Measurements from ENCODE around the gene GPD1L. TPM values are rescaled to one million over a fixed set of nuclear protein-coding genes. Genes with fewer than 3 reads are reported as not detected.
A peak's percentile ranks its signal among the peaks of the same experiment; 100 is the strongest.

Gene GPD1L
- total RNA-seq, 3 donors from 2014 or later: 56.3 to 66.6 (median 58.3) TPM

DNA sequence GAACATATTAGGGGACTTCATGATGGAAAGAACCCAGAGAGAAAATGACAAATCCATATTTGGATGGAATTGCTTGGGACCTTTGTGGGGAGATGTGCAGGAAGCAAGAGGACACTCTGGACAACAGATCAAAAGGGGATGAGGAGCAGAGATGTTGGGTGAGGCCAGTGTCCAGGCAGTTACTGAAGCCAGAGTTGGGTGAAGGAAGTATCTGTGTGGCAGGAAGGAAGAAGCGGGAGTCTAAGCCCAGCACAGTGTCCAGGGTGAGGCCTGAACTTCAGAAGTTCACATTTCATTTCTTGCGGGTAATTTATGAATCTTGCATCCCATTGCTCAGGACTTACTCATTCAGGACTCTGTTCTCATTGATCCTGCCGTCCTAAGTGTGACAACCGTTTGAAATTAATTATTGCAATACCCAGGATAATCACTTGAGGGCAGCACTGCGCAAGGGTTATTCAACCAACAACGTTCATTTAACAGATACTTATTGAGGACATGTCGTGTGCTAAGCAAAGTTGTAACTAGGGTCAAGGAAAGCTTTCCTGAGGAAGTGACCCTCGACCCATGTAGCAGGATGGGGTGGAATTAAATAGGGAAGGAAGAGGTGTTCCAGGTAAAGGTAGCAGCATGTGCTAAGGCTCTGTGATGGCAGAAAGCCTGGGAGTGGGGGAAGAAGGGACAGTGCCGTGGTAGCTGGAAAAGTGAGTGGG, 70.7 kb downstream of the GPD1L start:
- H3K4me1 ChIP-seq: no peaks in the 10 kb centered on the region
- H3K27me3 ChIP-seq: no peaks in the 10 kb centered on the region
- H3K9me3 ChIP-seq: no peaks in the 10 kb centered on the region
- intact Hi-C loops (cut with DNase I; ENCODE audit: low total_unique reads): no loop called here
- H3K36me3 ChIP-seq: no peaks in the 10 kb centered on the region
- TF ChIP-seq POLR2AphosphoS5 (IDR thresholded peaks at IDR 0.05) (peak in 1 of 3 donors; percentile 15), POLR2A (IDR thresholded peaks at IDR 0.05) (no peak)
- TF ChIP-seq, protein P1, sequence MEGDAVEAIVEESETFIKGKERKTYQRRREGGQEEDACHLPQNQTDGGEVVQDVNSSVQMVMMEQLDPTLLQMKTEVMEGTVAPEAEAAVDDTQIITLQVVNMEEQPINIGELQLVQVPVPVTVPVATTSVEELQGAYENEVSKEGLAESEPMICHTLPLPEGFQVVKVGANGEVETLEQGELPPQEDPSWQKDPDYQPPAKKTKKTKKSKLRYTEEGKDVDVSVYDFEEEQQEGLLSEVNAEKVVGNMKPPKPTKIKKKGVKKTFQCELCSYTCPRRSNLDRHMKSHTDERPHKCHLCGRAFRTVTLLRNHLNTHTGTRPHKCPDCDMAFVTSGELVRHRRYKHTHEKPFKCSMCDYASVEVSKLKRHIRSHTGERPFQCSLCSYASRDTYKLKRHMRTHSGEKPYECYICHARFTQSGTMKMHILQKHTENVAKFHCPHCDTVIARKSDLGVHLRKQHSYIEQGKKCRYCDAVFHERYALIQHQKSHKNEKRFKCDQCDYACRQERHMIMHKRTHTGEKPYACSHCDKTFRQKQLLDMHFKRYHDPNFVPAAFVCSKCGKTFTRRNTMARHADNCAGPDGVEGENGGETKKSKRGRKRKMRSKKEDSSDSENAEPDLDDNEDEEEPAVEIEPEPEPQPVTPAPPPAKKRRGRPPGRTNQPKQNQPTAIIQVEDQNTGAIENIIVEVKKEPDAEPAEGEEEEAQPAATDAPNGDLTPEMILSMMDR (IDR thresholded peaks at IDR 0.05): peak; percentile 38 to 65 (median 62)
- H3K27ac ChIP-seq: no peak overlapping the region
- DNase-seq (ENCODE audit: low spot score in 2 of 2): no peak
- no peak overlapping the region for H3K4me3 ChIP-seq

DNA sequence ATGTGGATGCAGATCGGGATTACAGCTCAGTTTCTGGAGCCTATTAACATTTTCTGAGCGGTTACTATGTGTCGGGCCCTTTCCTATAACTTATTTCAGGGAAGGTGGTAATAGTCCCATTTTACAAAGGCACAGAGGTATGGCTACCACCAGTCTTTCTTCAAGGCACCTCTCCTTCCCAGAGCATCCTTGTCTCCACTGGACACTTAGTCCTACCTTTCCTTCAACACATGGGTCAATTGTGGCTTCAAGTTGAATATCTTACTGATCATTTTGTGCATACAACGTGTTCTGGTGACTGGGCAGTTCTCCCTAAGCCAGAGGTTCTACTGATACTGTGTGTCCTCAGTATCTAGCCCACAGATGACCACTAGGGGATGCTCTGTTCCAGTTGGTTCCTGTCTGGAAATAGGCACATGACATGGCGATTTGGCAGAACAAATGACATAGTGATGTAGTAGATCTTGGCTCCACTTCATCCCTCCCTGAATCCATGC, 71.3 kb downstream of the GPD1L start:
- TF ChIP-seq, protein P1 (IDR thresholded peaks at IDR 0.05): peak; percentile 65 to 78 (median 67)
- TF ChIP-seq POLR2AphosphoS5 (IDR thresholded peaks at IDR 0.05) (no peak), POLR2A (IDR thresholded peaks at IDR 0.05) (no peak)
- Histone ChIP-seq H3K27ac (no peak overlapping the region), H3K36me3 (no peaks in the 10 kb centered on the region), H3K27me3 (no peaks in the 10 kb centered on the region), H3K4me3 (no peak overlapping the region), H3K9me3 (no peaks in the 10 kb centered on the region), H3K4me1 (no peaks in the 10 kb centered on the region)
- intact Hi-C loops (cut with DNase I; ENCODE audit: low total_unique reads): no loop called here
- DNase-seq (ENCODE audit: low spot score in 2 of 2): peak in 1 of 2 donors; percentile 39

DNA sequence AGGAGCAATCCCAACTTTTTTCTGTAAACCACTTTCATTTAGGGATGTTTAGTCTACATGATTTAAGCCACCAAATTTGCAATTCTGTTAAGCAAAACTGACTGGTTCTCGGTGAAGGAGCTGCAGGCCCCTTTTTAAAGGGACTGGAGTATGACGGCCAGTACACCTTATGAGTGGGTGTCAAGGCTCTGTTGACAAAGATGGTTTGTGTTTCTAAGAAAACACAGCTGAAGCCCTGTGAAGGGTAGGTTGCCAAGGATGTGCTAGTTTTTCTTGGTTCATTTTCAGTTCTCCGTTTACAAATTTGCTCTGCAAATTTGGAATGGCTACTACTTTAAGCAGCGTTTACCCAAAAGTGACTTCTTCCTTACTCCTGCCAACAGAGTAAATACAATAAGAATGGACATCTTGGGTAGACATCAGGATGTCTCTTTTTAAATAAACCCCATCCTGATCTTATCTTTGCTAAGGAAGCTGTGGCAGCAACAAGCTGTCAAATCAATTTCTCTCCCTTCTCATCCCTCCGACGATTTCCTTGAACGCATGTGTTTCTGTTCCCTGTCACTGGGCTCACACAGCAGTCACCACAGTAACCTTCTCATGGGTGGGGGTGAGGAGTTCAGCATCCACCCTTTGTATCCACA, 73.8 kb downstream of the GPD1L start:
- TF ChIP-seq, protein P1 (IDR thresholded peaks at IDR 0.05): no peak
- TF ChIP-seq POLR2A (IDR thresholded peaks at IDR 0.05) (no peak), POLR2AphosphoS5 (IDR thresholded peaks at IDR 0.05) (no peak)
- Histone ChIP-seq H3K4me3 (no peak overlapping the region), H3K36me3 (no peaks in the 10 kb centered on the region), H3K9me3 (no peaks in the 10 kb centered on the region), H3K27me3 (no peaks in the 10 kb centered on the region), H3K27ac (no peak overlapping the region), H3K4me1 (no peaks in the 10 kb centered on the region)
- no peak for DNase-seq (ENCODE audit: low spot score in 2 of 2)
- intact Hi-C loops (cut with DNase I; ENCODE audit: low total_unique reads): loop anchor here (10.0 kb wide), 1 partner anchor 115 kb away; no protein-coding TSS in a partner anchor

DNA sequence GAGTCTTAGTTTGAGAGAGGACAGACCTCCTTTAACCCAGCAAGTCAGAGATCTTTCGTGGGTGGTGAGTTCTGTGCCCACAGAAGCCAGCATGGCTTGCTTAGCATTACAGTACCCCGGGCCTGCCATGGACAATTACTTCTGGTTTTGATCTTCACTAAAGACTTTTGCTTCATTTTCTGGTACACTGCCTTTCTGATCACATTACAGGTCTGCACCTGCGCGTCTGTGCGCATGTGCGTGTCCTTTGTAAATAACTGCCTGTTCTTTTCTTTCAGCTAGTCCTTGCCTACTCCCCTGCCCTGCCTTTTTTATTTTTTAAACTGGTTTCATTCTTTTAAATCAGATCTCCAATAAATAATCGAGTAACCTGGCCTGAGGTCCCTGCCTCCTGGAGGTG, 74.9 kb downstream of the GPD1L start:
- intact Hi-C loops (cut with DNase I; ENCODE audit: low total_unique reads): loop anchor here (10.0 kb wide), 1 partner anchor 113 kb away; no protein-coding TSS in a partner anchor
- no peaks in the 10 kb centered on the region for H3K4me1 ChIP-seq
- no peak for TF ChIP-seq POLR2A (IDR thresholded peaks at IDR 0.05)
- no peak for TF ChIP-seq POLR2AphosphoS5 (IDR thresholded peaks at IDR 0.05)
- TF ChIP-seq, protein P1 (IDR thresholded peaks at IDR 0.05): no peak
- no peak overlapping the region for H3K27ac ChIP-seq
- no peak overlapping the region for H3K4me3 ChIP-seq
- H3K27me3 ChIP-seq: no peaks in the 10 kb centered on the region
- no peak for DNase-seq (ENCODE audit: low spot score in 2 of 2)
- H3K36me3 ChIP-seq: no peaks in the 10 kb centered on the region
- no peaks in the 10 kb centered on the region for H3K9me3 ChIP-seq

DNA sequence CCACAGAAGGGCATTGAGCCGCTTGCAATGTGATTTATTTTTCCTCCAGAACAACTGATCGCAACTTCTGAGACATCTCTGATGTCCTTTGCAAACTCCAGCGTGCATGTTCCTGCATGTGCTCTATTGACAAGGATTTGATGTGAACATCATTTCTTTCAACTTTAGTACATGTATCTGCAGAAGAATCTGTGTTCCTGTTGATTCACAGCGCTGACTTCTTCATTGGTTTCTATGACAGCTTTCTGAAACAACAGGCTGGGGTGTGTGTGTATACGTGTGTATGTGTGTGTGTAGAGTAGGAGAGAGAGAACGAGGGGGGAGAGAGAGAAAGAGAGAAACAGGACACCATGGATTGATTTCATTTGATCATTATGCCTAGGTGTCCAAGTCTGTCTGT, 75.4 kb downstream of the GPD1L start:
- TF ChIP-seq, protein P1 (IDR thresholded peaks at IDR 0.05): no peak
- TF ChIP-seq POLR2AphosphoS5 (IDR thresholded peaks at IDR 0.05) (no peak), POLR2A (IDR thresholded peaks at IDR 0.05) (no peak)
- no peak for DNase-seq (ENCODE audit: low spot score in 2 of 2)
- intact Hi-C loops (cut with DNase I; ENCODE audit: low total_unique reads): loop anchor here (10.0 kb wide), 1 partner anchor 113 kb away; no protein-coding TSS in a partner anchor

More for the DNA sequence above, 75.4 kb downstream of the GPD1L start:
- no peaks in the 10 kb centered on the region for H3K4me1 ChIP-seq
- H3K36me3 ChIP-seq: no peaks in the 10 kb centered on the region
- no peak overlapping the region for H3K27ac ChIP-seq
- no peaks in the 10 kb centered on the region for H3K27me3 ChIP-seq
- no peaks in the 10 kb centered on the region for H3K9me3 ChIP-seq
- no peak overlapping the region for H3K4me3 ChIP-seq
